Panc1 (cell line): ENCODE results near the gene SYT17.

ENCODE experiments used
- CTCF ChIP-seq: fragments of 450-650 bp; IDR thresholded peaks from 2 replicates; pipeline ENCODE4 v1.5.1; 2017; ENCODE audit warnings: mild to moderate bottlenecking
- POLR2AphosphoS5 ChIP-seq: IDR thresholded peaks from 2 replicates; pipeline ENCODE4 v1.6.1; 2012; ENCODE audit warnings: mild to moderate bottlenecking, low read depth, low read length, moderate library complexity
- REST ChIP-seq, 2 experiments: IDR thresholded peaks; 2 replicates each; pipeline ENCODE4 v1.6.1; 2011 to 2012; ENCODE audit warnings: low read depth in 2 of 2, control low read depth in 1 of 2, low read length in 1 of 2, mild to moderate bottlenecking in 1 of 2, moderate library complexity in 1 of 2; ENCODE audit not compliant: insufficient read depth in 1 of 2
- SIN3A ChIP-seq: IDR thresholded peaks from 2 replicates; pipeline ENCODE4 v1.6.1; 2012; ENCODE audit warnings: low read depth, mild to moderate bottlenecking, low read length, moderate library complexity, borderline replicate concordance; ENCODE audit not compliant: insufficient read depth
- TCF7L2 ChIP-seq: IDR thresholded peaks from 2 replicates; pipeline ENCODE4 v1.6.1; 2011; ENCODE audit warnings: mild to moderate bottlenecking, low read depth, low read length, inconsistent platforms

- no peak for TF ChIP-seq CTCF
- no peak for TF ChIP-seq TCF7L2
- TF ChIP-seq REST (IDR thresholded peaks at IDR 0.05; ENCODE audit: insufficient read depth in 1 of 2, low read depth in 2 of 2, low read length in 1 of 2) = no peak
- TF ChIP-seq POLR2AphosphoS5 = no peak
- no peak for TF ChIP-seq SIN3A
Measured at GRCh38 chr16:19123535-19124178, 44.4 kb upstream of the SYT17 start.
